Omental fat pad (tissue), 4 donors: ENCODE data around the gene GINS2. TPM values are rescaled to one million over a fixed set of nuclear protein-coding genes. Genes with fewer than 3 reads are reported as not detected.

Source experiments
- ATAC-seq: fragments of 150-250 bp; one replicate; pipeline ENCODE4 v1.9.1; 2016; ENCODE audit warnings: mild to moderate bottlenecking, moderate library complexity; ENCODE audit not compliant: low FRiP score
- DNase-seq: peaks from one replicate; pipeline ENCODE4 v3.0.0-alpha.2; 2019; ENCODE audit warnings: low spot score
- total RNA-seq, 4 donors: library from RNA; depleted of rRNA; stranded (reverse); fragments of >200 nt; gene quantifications; one replicate each; pipeline ENCODE4 v1.1.0, GENCODE V29; 2016
- TF ChIP-seq, protein P1 (sequence below), 3 donors: fragments of 450-650 bp; IDR thresholded peaks; one replicate each; pipeline ENCODE4 v1.5.1; 2016 to 2017; ENCODE audit warnings: antibody characterized with exemption in 3 of 3, mild to moderate bottlenecking in 3 of 3, moderate library complexity in 2 of 3

GINS2 gene
- total RNA-seq, 4 donors from 2014 or later: 0.25 to 0.72 TPM; not detected in 2

GRCh38 chr16:85660843-85661739 lies 27.7 kb downstream of the GINS2 start:
- TF ChIP-seq, protein P1, sequence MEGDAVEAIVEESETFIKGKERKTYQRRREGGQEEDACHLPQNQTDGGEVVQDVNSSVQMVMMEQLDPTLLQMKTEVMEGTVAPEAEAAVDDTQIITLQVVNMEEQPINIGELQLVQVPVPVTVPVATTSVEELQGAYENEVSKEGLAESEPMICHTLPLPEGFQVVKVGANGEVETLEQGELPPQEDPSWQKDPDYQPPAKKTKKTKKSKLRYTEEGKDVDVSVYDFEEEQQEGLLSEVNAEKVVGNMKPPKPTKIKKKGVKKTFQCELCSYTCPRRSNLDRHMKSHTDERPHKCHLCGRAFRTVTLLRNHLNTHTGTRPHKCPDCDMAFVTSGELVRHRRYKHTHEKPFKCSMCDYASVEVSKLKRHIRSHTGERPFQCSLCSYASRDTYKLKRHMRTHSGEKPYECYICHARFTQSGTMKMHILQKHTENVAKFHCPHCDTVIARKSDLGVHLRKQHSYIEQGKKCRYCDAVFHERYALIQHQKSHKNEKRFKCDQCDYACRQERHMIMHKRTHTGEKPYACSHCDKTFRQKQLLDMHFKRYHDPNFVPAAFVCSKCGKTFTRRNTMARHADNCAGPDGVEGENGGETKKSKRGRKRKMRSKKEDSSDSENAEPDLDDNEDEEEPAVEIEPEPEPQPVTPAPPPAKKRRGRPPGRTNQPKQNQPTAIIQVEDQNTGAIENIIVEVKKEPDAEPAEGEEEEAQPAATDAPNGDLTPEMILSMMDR (IDR thresholded peaks at IDR 0.05): no peak
- DNase-seq: no peak
- no peak for ATAC-seq

DNA sequence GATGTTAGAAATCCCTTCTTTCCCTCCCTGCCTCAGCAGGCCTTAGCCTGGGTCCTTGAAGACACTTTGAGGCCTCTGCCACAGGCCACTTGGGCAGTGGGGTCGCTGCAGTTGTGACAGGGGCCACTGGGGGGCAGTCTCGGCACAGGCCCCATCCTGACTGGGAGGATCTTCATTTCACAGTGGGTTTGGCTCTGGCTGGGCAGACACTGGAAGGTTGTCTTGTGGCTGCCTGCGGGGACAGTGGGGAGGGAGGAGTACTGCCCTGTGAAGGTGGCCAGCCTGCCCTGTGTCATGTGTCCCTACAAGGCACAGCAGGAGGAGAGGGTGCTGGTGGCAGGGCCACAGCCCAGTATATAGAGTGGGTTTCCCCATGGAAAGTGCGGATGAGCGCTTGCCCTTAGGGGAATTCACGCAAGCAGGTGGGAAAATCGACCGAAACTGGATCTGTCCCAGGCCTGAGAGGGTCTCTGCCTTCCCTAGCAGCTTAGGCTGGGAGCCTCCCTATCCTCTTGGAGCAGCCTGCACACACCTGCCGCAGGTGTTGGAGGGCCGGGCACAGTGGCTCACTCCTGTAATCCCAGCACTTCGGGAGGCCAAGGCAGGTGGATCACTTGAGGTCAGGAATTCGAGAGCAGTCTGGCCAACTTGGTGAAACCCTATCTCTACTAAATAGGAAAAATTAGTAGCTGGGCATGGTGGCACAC lies 28.8 kb downstream of the GINS2 start:
- ATAC-seq (no peak), DNase-seq (no peak)
- TF ChIP-seq, protein P1 (IDR thresholded peaks at IDR 0.05): no peak

DNA sequence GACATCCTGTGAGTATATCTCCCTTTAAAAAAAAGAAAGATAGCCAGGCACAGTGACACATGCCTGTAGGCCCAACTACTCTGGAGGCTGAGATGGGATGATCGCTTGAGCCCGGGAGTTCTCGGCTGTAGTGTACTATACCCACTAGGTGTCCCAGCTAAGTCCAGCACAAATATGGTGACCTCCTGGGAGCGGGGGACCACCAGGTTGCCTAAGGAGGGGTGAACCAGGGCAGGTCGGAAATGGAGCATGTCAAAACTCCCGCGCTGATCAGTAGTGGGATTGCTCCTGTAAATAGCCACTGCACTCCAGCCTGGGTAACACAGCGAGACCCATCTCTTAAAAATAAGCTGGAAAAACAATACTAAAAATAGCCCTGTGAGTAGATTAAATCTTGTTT lies 29.4 kb downstream of the GINS2 start:
- ATAC-seq (no peak), DNase-seq (no peak)
- TF ChIP-seq, protein P1 (IDR thresholded peaks at IDR 0.05): no peak

- ATAC-seq: no peak
- no peak for DNase-seq
- TF ChIP-seq, protein P1 (IDR thresholded peaks at IDR 0.05): no peak
These were observed 30.0 kb downstream of the GINS2 start for GRCh38 chr16:85658504-85659326.

DNA sequence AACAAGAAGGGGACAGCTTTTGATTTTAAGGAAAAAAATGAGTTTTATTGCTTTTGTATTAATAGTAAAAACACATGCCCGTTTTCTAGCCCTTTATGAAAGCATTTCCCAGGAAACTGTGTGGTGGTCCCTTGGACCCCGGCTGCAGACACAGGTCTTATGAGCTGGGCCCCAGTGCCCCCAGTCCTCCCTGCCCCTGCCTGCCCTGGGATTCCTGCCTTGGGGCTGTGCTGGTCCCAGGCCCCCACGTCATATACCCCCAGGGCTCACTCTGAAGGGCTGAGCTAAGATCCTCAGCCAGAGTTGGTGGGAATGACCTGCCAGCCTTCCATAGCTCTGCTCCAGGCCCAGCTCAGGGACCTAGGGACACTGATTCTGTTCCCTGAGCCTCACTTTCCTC lies 30.8 kb downstream of the GINS2 start:
- TF ChIP-seq, protein P1 (IDR thresholded peaks at IDR 0.05): no peak
- no peak for DNase-seq

GRCh38 chr16:85657267-85657650 lies 31.5 kb downstream of the GINS2 start:
- no peak for ATAC-seq
- TF ChIP-seq, protein P1 (IDR thresholded peaks at IDR 0.05): no peak
- DNase-seq: no peak

More for the DNA sequence above, 30.8 kb downstream of the GINS2 start:
- no peak for ATAC-seq
